K562 (cell line): ENCODE results near the gene CHST14. TPM values are rescaled to one million over a fixed set of nuclear protein-coding genes. Genes with fewer than 3 reads are reported as not detected.

Source experiments
- CBFB ChIP-seq: sonication (generic); formaldehyde crosslinking; IDR thresholded peaks from 2 replicates; pipeline ENCODE4 v1.4.0; 2020; ENCODE audit warnings: mild to moderate bottlenecking, missing genetic modification reagents
- E2F3 ChIP-seq: fragments of 250-450 bp; sonication (Bioruptor Pico); IDR thresholded peaks from 2 replicates; pipeline ENCODE4 v1.4.0; 2020; ENCODE audit warnings: mild to moderate bottlenecking
- HIVEP1 ChIP-seq: fragments of 250-450 bp; sonication (Bioruptor Pico); IDR thresholded peaks from 2 replicates; pipeline ENCODE4 v1.4.0; 2020; ENCODE audit warnings: mild to moderate bottlenecking
- NFRKB ChIP-seq: fragments of 450-650 bp; IDR thresholded peaks from 2 replicates; pipeline ENCODE4 v1.6.1; 2016; ENCODE audit warnings: low read depth
- POU5F1 ChIP-seq: fragments of 150-350 bp; IDR thresholded peaks from 2 replicates; pipeline ENCODE4 v1.6.1; 2014; ENCODE audit warnings: borderline replicate concordance, low read length, low read depth, mild to moderate bottlenecking; ENCODE audit not compliant: partially characterized antibody
- RFX7 ChIP-seq: fragments of 250-450 bp; sonication (Bioruptor Pico); IDR thresholded peaks from 2 replicates; pipeline ENCODE4 v1.5.1; 2021; ENCODE audit warnings: mild to moderate bottlenecking
- SRSF9 ChIP-seq: fragments of 200-400 bp; formaldehyde crosslinking; IDR thresholded peaks from 2 replicates; pipeline ENCODE4 v1.6.1; 2017; ENCODE audit warnings: low read depth, low read length, borderline replicate concordance
- TSHZ1 ChIP-seq: fragments of 250-450 bp; sonication (Bioruptor Pico); IDR thresholded peaks from 2 replicates; pipeline ENCODE4 v1.4.0; 2020; ENCODE audit warnings: mild to moderate bottlenecking, moderate library complexity
- ZFP36 ChIP-seq: fragments of 150-350 bp; IDR thresholded peaks from 2 replicates; pipeline ENCODE4 v1.6.1; 2018; ENCODE audit warnings: low read length, low read depth; ENCODE audit not compliant: partially characterized antibody
- ZNF445 ChIP-seq: fragments of 250-450 bp; sonication (Bioruptor Pico); IDR thresholded peaks from 2 replicates; pipeline ENCODE4 v1.4.0; 2020; ENCODE audit warnings: low read depth, mild to moderate bottlenecking, moderate library complexity
- polyA plus RNA-seq, 8 experiments: library from polyadenylated mRNA; depleted of rRNA in 4 of 8; stranded (reverse) in 5 of 8; unstranded in 3 of 8; fragments of >200 nt; fragmentation: Nextera tagmentation in 2 of 8; fragmentation: Illumina TruSeq in 1 of 8; extraction: Ambion mirVana in 2 of 8; extraction: Trizol in 1 of 8; gene quantifications; 2 replicates each; pipeline versions ENCODE4 v1.2.1 to v1.2.3, GENCODE V29; 2011 to 2014; ENCODE audit warnings: inconsistent platforms in 1 of 8, missing spikeins in 1 of 8
- total RNA-seq, 7 experiments: library from RNA; depleted of rRNA in 6 of 7; stranded (reverse); fragments of >200 nt in 6 of 7; fragmentation: Illumina TruSeq in 2 of 7; extraction: Trizol in 2 of 7; gene quantifications; 2 replicates each; pipeline versions ENCODE4 v1.2.1 to v1.2.3, GENCODE V29; 2011 to 2021; ENCODE audit warnings: low replicate concordance in 1 of 7

CHST14 gene
- total and polyA plus RNA-seq, 9 of the 15 experiments (the other 6 are each of a cell fraction or from before 2014, with no cell fraction given): 1.6 to 12.1 (median 4.5) TPM

GRCh38 chr15:40468898-40469331 is 1.9 kb upstream of the CHST14 start (continued):
- no peak for TF ChIP-seq TSHZ1 (CRISPR knock-in tag)
- no peak for TF ChIP-seq E2F3 (CRISPR knock-in tag)
- TF ChIP-seq HIVEP1 (CRISPR knock-in tag): no peak
- no peak for TF ChIP-seq CBFB
- TF ChIP-seq SRSF9: no peak
- TF ChIP-seq POU5F1: no peak
- TF ChIP-seq ZNF445 (CRISPR knock-in tag): no peak
- no peak for TF ChIP-seq RFX7 (CRISPR knock-in tag)
- no peak for TF ChIP-seq ZFP36
- no peak for TF ChIP-seq NFRKB
